Germinal center (tissue), 1 donor: Measurements from ENCODE around the gene SRPK3.

Source experiments
- DNase-seq: peaks from one replicate; pipeline ENCODE4 v3.0.0; 2012; ENCODE audit warnings: mixed read lengths, low spot score

The SRPK3 gene

DNA sequence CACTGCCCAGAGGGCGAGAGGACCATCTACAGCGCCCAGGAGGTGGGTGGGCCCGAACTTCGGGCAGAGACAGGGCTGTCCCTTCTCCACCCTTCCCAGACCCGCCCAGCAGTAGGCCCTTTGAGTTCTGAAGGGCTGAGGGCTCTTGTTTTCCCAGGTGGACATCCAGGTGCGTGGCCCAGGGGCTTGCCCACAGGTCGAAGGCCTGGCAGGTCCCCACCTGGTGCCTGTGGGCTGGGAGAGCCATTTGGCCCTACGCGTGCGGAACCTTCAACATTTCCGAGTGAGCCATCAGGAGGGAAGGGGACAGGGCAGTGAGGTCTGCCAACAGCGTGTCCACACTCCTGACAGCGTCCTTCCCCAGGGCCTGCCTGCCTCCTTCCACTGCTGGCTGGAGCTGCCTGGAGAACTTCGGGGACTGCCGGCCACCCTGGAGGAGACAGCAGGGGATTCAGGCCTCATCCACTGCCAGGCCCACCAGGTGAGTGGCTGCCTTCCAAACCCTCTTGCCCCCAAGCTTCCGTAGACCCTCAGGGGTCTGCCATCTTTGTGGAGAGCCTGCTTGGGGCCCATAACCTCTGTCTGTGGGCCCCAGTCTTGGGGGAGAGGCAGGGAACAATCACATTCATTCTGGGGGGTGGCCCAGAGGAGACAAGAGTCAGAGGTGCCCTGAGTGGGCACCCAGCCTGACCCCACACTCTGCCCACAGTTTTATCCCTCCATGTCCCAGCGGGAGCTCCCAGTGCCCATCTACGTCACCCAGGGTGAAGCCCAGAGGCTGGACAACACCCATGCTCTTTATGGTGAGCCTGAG, 10.0 kb upstream of the SRPK3 start:
- DNase-seq: no peak

DNA sequence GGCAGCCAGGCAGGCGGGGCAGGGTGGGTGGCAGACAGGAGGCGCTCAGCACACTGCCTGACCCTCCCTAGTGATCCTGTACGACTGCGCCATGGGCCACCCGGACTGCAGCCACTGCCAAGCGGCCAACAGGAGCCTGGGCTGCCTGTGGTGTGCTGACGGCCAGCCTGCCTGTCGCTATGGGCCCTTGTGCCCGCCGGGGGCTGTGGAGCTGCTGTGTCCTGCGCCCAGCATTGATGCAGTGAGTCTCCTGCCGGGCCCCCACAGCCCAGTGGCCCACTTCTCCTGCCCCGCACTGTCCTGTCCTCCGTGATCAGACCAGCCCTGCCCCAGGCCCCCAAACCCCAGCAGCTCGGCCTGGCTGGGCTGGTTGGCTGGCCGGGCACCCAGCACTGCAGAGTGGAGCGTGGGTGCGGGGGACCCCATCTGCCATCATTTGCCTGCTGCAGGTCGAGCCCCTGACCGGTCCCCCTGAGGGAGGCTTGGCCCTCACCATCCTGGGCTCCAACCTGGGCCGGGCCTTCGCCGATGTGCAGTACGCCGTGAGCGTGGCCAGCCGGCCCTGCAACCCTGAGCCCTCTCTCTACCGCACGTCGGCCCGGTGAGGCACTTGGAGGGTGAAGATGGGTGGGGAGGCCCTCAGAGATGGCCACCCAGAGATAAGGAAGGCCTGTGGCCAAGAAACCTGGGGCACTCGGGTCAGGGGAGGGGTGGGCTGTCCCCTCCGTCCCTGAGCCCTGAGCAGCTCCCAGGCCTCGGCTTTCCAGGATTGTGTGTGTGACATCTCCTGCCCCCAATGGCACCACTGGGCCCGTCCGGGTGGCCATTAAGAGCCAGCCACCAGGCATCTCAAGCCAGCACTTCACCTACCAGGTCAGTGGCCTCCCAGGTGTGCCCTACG, 9.2 kb upstream of the SRPK3 start:
- no peak for DNase-seq

GRCh38 chrX:153772316-153773217, 8.3 kb upstream of the SRPK3 start:
- no peak for DNase-seq

GRCh38 chrX:153773218-153773611, 7.6 kb upstream of the SRPK3 start:
- no peak for DNase-seq

- no peak for DNase-seq
Measured at GRCh38 chrX:153773741-153774575, 6.9 kb upstream of the SRPK3 start.

GRCh38 chrX:153774576-153775292, 6.1 kb upstream of the SRPK3 start:
- DNase-seq: no peak

DNA sequence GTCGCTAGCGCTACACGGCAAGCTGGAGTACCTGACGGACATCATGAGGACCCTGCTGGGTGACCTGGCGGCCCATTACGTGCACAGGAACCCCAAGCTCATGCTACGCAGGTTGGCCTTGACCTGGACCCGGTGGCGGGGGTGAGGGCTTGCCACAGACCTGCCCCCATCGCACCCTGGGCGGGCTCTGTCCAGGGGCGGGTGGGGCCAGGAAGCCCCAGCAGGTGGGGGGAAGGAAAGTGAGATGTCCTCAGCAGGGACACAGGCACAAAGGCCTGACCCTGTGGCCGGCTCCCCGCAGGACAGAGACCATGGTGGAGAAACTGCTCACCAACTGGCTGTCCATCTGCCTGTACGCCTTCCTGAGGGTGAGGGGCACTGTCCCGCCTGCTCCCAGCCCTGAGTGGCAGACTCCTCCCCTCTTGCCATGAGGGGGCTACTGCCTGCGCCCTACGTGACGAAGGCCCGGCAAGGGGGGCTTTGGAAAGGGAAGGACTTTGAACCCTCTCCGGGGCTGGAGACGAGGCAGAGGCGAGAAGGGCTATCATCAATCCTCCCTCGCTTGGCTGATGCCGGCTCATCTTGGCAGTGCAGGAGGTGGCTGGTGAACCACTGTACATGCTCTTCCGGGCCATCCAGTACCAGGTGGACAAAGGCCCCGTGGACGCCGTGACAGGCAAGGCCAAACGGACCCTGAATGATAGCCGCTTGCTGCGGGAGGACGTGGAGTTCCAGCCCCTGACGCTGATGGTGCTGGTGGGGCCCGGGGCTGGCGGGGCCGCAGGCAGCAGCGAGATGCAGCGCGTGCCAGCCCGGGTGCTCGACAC, 5.3 kb upstream of the SRPK3 start:
- DNase-seq: no peak

DNA sequence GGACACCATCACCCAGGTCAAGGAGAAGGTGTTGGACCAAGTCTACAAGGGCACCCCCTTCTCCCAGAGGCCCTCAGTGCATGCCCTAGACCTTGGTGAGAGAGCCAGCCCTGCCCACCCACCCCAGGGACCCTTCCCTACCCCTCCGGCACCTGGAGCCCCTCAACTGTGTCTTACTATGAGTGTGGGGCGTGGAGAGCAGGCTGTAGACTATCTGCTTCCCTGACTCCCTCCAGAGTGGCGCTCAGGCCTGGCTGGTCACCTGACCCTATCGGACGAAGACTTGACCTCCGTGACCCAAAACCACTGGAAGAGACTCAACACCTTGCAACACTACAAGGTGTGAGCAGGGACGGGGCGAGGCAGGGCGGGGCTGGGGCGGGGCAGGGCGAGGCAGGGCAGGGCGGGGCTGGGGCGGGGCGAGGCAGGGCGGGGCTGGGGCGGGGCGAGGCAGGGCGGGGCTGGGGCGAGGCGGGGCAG, 4.7 kb upstream of the SRPK3 start:
- no peak for DNase-seq

- DNase-seq: no peak
Measured at GRCh38 chrX:153776611-153777045, 4.2 kb upstream of the SRPK3 start.

DNA sequence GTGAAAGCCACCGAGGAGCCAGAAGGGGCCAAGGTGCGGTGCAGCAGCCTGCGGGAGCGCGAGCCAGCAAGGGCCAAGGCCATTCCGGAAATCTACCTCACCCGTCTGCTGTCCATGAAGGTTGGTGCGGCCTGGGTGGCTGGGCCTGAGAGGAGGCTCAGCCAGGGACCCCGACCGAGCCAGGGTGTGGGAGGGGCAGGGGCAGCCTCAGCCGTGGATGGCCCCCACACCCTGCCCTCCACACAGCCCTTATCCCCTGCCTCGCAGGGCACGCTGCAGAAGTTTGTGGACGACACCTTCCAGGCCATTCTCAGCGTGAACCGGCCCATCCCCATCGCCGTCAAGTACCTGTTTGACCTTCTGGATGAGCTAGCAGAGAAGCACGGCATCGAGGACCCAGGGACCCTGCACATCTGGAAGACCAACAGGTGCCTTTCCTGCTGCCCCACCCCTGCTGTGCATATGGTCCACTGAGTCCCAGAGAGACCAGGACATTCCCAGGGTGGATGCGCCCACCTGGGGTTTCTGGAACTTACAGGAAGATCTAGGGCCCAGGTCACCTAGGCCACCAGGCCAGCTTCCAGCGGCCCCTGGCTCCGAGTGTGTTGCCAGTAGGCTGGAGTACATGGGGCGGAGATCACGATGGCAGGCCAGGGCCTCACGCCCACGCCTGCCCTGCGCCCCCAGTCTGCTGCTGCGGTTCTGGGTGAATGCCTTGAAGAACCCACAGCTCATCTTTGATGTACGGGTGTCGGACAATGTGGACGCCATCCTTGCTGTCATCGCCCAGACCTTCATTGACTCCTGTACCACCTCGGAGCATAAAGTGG, 3.4 kb upstream of the SRPK3 start:
- no peak for DNase-seq

GRCh38 chrX:153778181-153778580, 2.7 kb upstream of the SRPK3 start:
- no peak for DNase-seq

- no peak for DNase-seq
Measured at GRCh38 chrX:153778684-153779101, 2.1 kb upstream of the SRPK3 start.

- DNase-seq: no peak
Measured at GRCh38 chrX:153779891-153780677, 757 bp upstream of the SRPK3 start.

- no peak for DNase-seq
Measured at GRCh38 chrX:153781428-153782047, 697 bp downstream of the SRPK3 start.

GRCh38 chrX:153782313-153782712, 1.5 kb downstream of the SRPK3 start:
- no peak for DNase-seq

DNA sequence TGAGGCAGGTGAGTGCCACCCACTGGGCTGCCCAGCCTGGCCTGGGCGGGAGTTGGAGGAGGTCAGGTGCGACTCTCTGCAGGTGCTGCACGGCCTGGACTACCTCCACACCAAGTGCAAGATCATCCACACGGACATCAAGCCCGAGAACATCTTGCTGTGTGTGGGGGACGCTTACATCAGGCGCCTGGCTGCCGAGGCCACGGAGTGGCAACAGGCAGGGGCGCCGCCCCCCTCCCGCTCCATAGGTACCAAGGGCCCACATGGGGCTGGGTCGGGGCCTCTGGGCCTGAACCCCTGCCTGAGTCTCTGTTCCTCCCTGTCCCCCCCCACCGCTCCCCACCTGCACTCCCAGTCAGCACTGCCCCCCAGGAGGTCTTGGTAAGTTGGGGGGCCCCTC, 2.0 kb downstream of the SRPK3 start:
- DNase-seq: no peak

- DNase-seq: no peak
Measured at GRCh38 chrX:153783378-153784013, 2.7 kb downstream of the SRPK3 start.
